ENCODE measurements around the gene FMC1.

- TF ChIP-seq EZH2 (IDR thresholded peaks at IDR 0.05; ENCODE audit: insufficient read depth, poor library complexity, severe bottlenecking) (no peak), EZH2phosphoT487 (IDR thresholded peaks at IDR 0.05; ENCODE audit: insufficient read depth, low read depth) (no peak)
Observed at GRCh38 chr7:139384611-139385010, 43.5 kb downstream of the FMC1 start.

Data from GM23248 (cell line).